GM10248 (cell line): Measurements from ENCODE around the gene CLIC4.
"Not testable (repeated sequence)": the region's sequence is repeated elsewhere in the genome, so short reads cannot be mapped to it uniquely, and the experiment has no call there.

ENCODE experiments used
- CTCF ChIA-PET: fragments of 300-600 bp; sonication (Branson Sonifier 250); formaldehyde crosslinking; extraction: SDS; loops from one replicate; lab custom pipeline; 2021; ENCODE audit warnings: antibody characterized with exemption; lab: Yijun Ruan, JAX
- POLR2A ChIA-PET: fragments of 350-650 bp; sonication (Branson Sonifier 250); formaldehyde crosslinking; extraction: SDS; loops from one replicate; lab custom pipeline; 2020; ENCODE audit warnings: antibody characterized with exemption; lab: Yijun Ruan, JAX
- DNase-seq: peaks from one replicate; pipeline ENCODE4 v3.0.0; 2012; ENCODE audit errors: extremely low spot score
- CTCF ChIP-seq: IDR thresholded peaks from 2 replicates; pipeline ENCODE4 v1.5.1; 2012; ENCODE audit warnings: mild to moderate bottlenecking, low read depth; ENCODE audit errors: extremely low read depth, missing control alignments, control extremely low read depth

CLIC4 gene

DNA sequence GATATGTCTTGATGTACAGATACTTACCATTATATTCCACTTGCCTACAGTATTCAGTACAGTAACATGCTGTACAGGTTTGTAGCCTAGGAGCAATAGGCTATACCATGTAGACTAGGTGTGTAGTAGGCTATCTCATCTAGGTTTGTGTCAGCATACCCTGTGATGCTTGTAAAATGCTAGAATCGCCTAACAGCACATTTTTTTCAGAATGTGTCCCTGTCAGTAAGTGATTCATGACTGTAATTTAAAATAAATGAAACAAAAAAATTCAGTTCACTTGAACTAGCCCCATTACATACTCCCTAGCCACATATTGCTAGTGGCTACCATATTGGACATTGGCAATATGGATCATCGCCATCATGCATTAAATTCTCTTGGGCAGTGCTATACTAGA lies 51.3 kb downstream of the CLIC4 start:
- DNase-seq: no peak
- CTCF ChIA-PET: interaction anchor here (0.7 to 1.7 kb wide), 3 partner anchors 21 to 108 kb away, joined by 3 read pairs; no protein-coding TSS in a partner anchor
- POLR2A ChIA-PET: no interaction called here
- TF ChIP-seq CTCF: no peak

DNA sequence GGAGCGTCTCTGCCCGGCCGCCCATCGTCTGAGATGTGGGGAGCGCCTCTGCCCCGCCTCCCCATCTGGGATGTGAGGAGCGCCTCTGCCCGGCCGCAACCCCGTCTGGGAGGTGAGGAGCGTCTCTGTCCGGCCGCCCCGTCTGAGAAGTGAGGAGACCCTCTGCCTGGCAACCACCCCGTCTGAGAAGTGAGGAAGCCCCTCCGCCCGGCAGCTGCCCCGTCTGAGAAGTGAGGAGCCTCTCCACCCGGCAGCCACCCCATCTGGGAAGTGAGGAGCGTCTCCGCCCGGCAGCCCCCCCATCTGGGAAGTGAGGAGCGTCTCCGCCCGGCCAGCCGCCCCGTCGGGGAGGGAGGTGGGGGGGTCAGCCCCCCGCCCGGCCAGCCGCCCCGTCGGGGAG lies 54.0 kb downstream of the CLIC4 start:
- CTCF ChIA-PET, POLR2A ChIA-PET, DNase-seq: not testable (repeated sequence)

DNA sequence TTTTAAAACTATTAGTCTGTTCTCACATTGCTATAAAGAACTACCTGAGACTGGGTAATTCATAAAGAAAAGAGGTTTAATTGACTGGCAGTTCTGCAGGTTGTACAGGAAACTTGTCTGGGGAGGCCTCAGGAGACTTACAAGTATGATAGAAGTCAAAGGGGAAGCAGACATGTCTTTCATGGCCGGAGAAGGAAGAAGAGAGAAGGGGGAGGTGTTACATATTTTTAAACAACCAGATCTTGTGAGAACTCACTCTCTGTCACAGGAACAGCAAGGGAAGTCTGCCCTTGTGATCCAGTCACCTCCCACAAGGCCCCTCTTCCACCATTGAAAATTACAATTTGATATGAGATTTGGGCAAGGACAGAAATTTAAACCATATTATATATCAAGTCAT lies 55.9 kb downstream of the CLIC4 start:
- POLR2A ChIA-PET: no interaction called here
- CTCF ChIA-PET: interaction anchor here (0.8 to 1.4 kb wide), 2 partner anchors 26 to 32 kb away, joined by 3 read pairs; no protein-coding TSS in a partner anchor

DNA sequence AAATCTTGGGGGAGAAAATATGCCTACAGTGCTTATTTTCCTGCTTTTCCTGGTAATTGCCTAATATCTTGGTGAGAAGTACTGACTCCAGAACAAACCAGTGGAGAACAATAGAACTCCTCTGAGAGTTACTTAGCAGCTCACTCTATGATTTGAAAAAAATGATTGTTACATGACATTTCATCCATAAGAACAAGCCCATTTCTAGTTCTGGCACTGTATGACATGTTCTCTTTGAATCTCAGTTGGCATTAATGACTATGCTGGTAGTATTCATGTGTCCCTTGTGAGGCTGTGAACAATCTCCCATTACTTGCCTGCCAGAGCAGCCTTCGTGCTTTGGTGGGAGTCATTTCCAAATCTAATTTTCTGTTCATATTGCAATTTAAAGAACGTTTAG lies 58.0 kb downstream of the CLIC4 start:
- ChIA-PET CTCF (interaction anchor here (1.6 to 2.3 kb wide), 2 partner anchors 27 to 46 kb away, joined by 3 to 5 read pairs; no protein-coding TSS in a partner anchor), POLR2A (interaction anchor here (0.7 kb wide), 1 partner anchor 16 kb away, joined by 6 read pairs; no protein-coding TSS in a partner anchor)
- no peak for DNase-seq
- TF ChIP-seq CTCF: no peak

More for the DNA sequence above, 55.9 kb downstream of the CLIC4 start:
- DNase-seq: no peak
- no peak for TF ChIP-seq CTCF

GRCh38 chr1:24803987-24804530 lies 58.8 kb downstream of the CLIC4 start:
- ChIA-PET POLR2A (no interaction called here), CTCF (interaction anchor here (1.6 to 2.3 kb wide), 2 partner anchors 27 to 46 kb away, joined by 3 to 5 read pairs; no protein-coding TSS in a partner anchor)
- DNase-seq: no peak
- TF ChIP-seq CTCF: no peak

DNA sequence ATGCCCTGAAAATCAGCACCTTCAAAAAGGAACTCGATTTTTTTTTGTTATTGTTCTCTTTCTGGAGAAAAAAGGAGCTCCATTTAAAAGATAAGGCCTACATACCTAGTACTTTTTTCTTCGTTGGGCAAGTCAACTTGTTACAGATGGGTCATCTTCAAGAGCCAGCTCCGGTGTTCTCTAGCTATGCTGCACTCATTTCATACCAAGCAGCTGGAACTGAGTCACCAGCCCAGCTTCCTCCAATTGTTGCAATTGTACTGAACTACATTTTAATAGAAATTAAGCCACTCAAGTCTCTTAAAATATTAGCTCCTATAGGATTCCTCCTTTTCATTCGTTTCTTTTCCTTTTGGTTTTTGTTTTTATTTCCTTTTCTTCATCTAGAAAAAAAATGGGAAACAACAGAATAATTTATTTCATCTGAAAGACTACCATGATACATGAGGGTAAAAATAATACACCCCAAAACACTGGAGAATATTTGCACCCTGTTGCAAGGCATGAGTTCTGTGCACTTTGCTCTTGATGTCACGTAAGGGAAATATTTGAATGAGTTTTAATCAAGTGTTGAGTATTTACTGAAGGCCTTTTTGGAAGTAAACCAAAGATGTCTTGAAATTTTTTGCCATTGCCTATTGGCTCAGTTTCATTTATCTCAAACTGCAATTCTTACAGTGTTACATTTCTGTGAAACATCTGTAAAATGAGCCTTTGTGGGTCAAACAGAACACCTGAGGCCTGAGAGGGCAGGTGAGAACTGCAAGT lies 60.5 kb downstream of the CLIC4 start:
- ChIA-PET POLR2A (no interaction called here), CTCF (interaction anchor here (1.1 to 1.9 kb wide), 2 partner anchors 21 to 117 kb away, joined by 3 to 8 read pairs; no protein-coding TSS in a partner anchor)
- DNase-seq: no peak
- TF ChIP-seq CTCF: no peak

GRCh38 chr1:24806588-24806987 lies 61.3 kb downstream of the CLIC4 start:
- ChIA-PET CTCF (interaction anchor here (1.1 to 1.9 kb wide), 3 partner anchors 22 to 118 kb away, joined by 3 to 8 read pairs (median 3); no protein-coding TSS in a partner anchor), POLR2A (no interaction called here)
- no peak for TF ChIP-seq CTCF
- no peak for DNase-seq

- POLR2A ChIA-PET, DNase-seq: not testable (repeated sequence)
- CTCF ChIA-PET: interaction anchor here (0.9 kb wide), 1 partner anchor 8 kb away, joined by 3 read pairs; no protein-coding TSS in a partner anchor
These were observed 66.2 kb downstream of the CLIC4 start for GRCh38 chr1:24811494-24811893.

GRCh38 chr1:24820221-24820620 lies 75.0 kb downstream of the CLIC4 start:
- DNase-seq, POLR2A ChIA-PET: not testable (repeated sequence)
- CTCF ChIA-PET: interaction anchor here (2.2 to 3.7 kb wide), 3 partner anchors 10 to 132 kb away, joined by 7 to 24 read pairs (median 22); no protein-coding TSS in a partner anchor
